GM23338 (cell line): Measurements from ENCODE around the gene SMIM5. TPM values are rescaled to one million over a fixed set of nuclear protein-coding genes. Genes with fewer than 3 reads are reported as not detected.

Experiments
- ATAC-seq: fragments of 200-7000 bp; cut with Tn5 transposase; 3 replicates; pipeline ENCODE4 v1.9.1; 2020
- DNase-seq: peaks from one replicate; pipeline ENCODE4 v3.0.0-alpha.2; 2015; ENCODE audit warnings: low spot score
- H2AFZ ChIP-seq: fragments of 200-600 bp; sonication (generic); 2 replicates; pipeline ENCODE4 v1.8.0; 2016; ENCODE audit warnings: antibody characterized with exemption, mild to moderate bottlenecking, moderate library complexity
- H3F3A ChIP-seq: fragments of 200-600 bp; sonication (generic); replicated peaks from 2 replicates; pipeline ENCODE4 v1.8.0; 2017; ENCODE audit warnings: antibody characterized with exemption, mixed run types, low read depth
- H3K27ac ChIP-seq: fragments of 200-600 bp; sonication (generic); 2 replicates; pipeline ENCODE4 v1.6.1; 2016; ENCODE audit warnings: low read depth
- H3K27me3 ChIP-seq: fragments of 200-600 bp; sonication (generic); 2 replicates; pipeline ENCODE4 v1.8.0; 2016; ENCODE audit warnings: mild to moderate bottlenecking, mixed run types, moderate library complexity; ENCODE audit not compliant: insufficient read depth
- H3K36me3 ChIP-seq: fragments of 200-600 bp; sonication (generic); 2 replicates; pipeline ENCODE4 v1.8.0; 2016; ENCODE audit warnings: mild to moderate bottlenecking; ENCODE audit not compliant: insufficient read depth
- H3K4me1 ChIP-seq: fragments of 200-600 bp; sonication (generic); 2 replicates; pipeline ENCODE4 v1.8.0; 2016; ENCODE audit warnings: mild to moderate bottlenecking, moderate library complexity; ENCODE audit not compliant: insufficient read depth
- H3K4me2 ChIP-seq: fragments of 200-600 bp; sonication (generic); 2 replicates; pipeline ENCODE4 v1.7.1; 2017; ENCODE audit warnings: mixed run types
- H3K4me3 ChIP-seq: fragments of 200-600 bp; sonication (generic); 2 replicates; pipeline ENCODE4 v1.6.1; 2016; ENCODE audit warnings: mixed run types
- H3K79me2 ChIP-seq: fragments of 200-600 bp; sonication (generic); replicated peaks from 2 replicates; pipeline ENCODE4 v1.8.0; 2017; ENCODE audit warnings: mild to moderate bottlenecking; ENCODE audit not compliant: insufficient read depth
- H3K9me2 ChIP-seq: fragments of 200-600 bp; sonication (generic); 2 replicates; pipeline ENCODE4 v1.8.0; 2017; ENCODE audit not compliant: insufficient read depth
- H4K20me1 ChIP-seq: fragments of 200-600 bp; sonication (generic); replicated peaks from 2 replicates; pipeline ENCODE4 v1.8.0; 2017; ENCODE audit warnings: mild to moderate bottlenecking; ENCODE audit not compliant: insufficient read depth
- H3K27ac Mint-ChIP-seq: 2 replicates; pipeline ENCODE4 v1.8.0; 2020; ENCODE audit warnings: inconsistent platforms, mild to moderate bottlenecking, moderate library complexity, mixed read lengths
- H3K27me3 Mint-ChIP-seq: 3 replicates; pipeline ENCODE4 v1.8.0; 2022; ENCODE audit warnings: low read depth, mild to moderate bottlenecking, moderate library complexity, mixed read lengths, inconsistent platforms; ENCODE audit not compliant: insufficient read depth, poor library complexity
- H3K36me3 Mint-ChIP-seq: 3 replicates; pipeline ENCODE4 v1.8.0; 2021; ENCODE audit warnings: low read depth, mild to moderate bottlenecking, inconsistent platforms, moderate library complexity, mixed read lengths
- H3K4me1 Mint-ChIP-seq: 3 replicates; pipeline ENCODE4 v1.8.0; 2020; ENCODE audit warnings: mild to moderate bottlenecking, inconsistent platforms, mixed read lengths
- H3K4me3 Mint-ChIP-seq: 3 replicates; pipeline ENCODE4 v1.8.0; 2021; ENCODE audit warnings: moderate library complexity, mild to moderate bottlenecking, inconsistent platforms, mixed read lengths
- H3K9me3 Mint-ChIP-seq: 3 replicates; pipeline ENCODE4 v1.8.0; 2020; ENCODE audit warnings: moderate library complexity, mild to moderate bottlenecking, inconsistent platforms, mixed read lengths
- CREB1 ChIP-seq: fragments of 250-450 bp; sonication (Bioruptor Pico); IDR thresholded peaks from 2 replicates; pipeline ENCODE4 v1.5.0; 2020; ENCODE audit warnings: low read depth, mild to moderate bottlenecking, moderate library complexity
- CTCF ChIP-seq, 2 experiments: fragments of 200-600 bp in 1 of 2; sonication (generic) in 1 of 2; conservative IDR thresholded peaks; 2 replicates each; pipeline versions ENCODE4 v1.5.1 to v1.6.1; 2016 to 2017; ENCODE audit warnings: antibody characterized with exemption in 2 of 2, low read depth in 2 of 2, mild to moderate bottlenecking in 2 of 2, moderate library complexity in 1 of 2
- ETS1 ChIP-seq: IDR thresholded peaks from 2 replicates; pipeline ENCODE4 v1.6.1; 2016; ENCODE audit warnings: antibody characterized with exemption
- EZH2 ChIP-seq: fragments of 200-600 bp; sonication (generic); IDR thresholded peaks from one replicate; pipeline ENCODE4 v1.8.0; 2017; ENCODE audit warnings: antibody characterized with exemption, mild to moderate bottlenecking, low read depth; ENCODE audit not compliant: unreplicated experiment
- EZH2phosphoT487 ChIP-seq: fragments of 200-600 bp; sonication (generic); IDR thresholded peaks from one replicate; pipeline ENCODE4 v1.8.1; 2018; ENCODE audit warnings: antibody characterized with exemption; ENCODE audit not compliant: unreplicated experiment
- JUNB ChIP-seq: IDR thresholded peaks from one replicate; pipeline ENCODE4 v1.6.1; 2016; ENCODE audit warnings: antibody characterized with exemption; ENCODE audit not compliant: unreplicated experiment
- NANOG ChIP-seq: IDR thresholded peaks from 2 replicates; pipeline ENCODE4 v1.6.1; 2016; ENCODE audit warnings: antibody characterized with exemption, borderline replicate concordance
- POLR2AphosphoS5 ChIP-seq: IDR thresholded peaks from 2 replicates; pipeline ENCODE4 v1.6.1; 2016; ENCODE audit warnings: antibody characterized with exemption, low read depth
- REST ChIP-seq: IDR thresholded peaks from one replicate; pipeline ENCODE4 v1.6.1; 2018; ENCODE audit warnings: antibody characterized with exemption; ENCODE audit not compliant: unreplicated experiment
- STAT1 ChIP-seq: IDR thresholded peaks from one replicate; pipeline ENCODE4 v1.6.1; 2016; ENCODE audit warnings: antibody characterized with exemption; ENCODE audit not compliant: unreplicated experiment
- ZNF114 ChIP-seq: fragments of 250-450 bp; sonication (Bioruptor Pico); IDR thresholded peaks from 2 replicates; pipeline ENCODE4 v1.5.0; 2020; ENCODE audit warnings: mild to moderate bottlenecking, moderate library complexity
- ZNF331 ChIP-seq: fragments of 250-450 bp; sonication (Bioruptor Pico); IDR thresholded peaks from 2 replicates; pipeline ENCODE4 v1.5.0; 2020; ENCODE audit warnings: low read depth, mild to moderate bottlenecking, moderate library complexity
- ZNF462 ChIP-seq: fragments of 250-450 bp; sonication (Bioruptor Pico); IDR thresholded peaks from 2 replicates; pipeline ENCODE4 v1.5.0; 2020; ENCODE audit warnings: mild to moderate bottlenecking, moderate library complexity
- polyA plus RNA-seq: library from polyadenylated mRNA; unstranded; fragments of >200 nt; fragmentation: Nextera tagmentation; extraction: Ambion mirVana; gene quantifications from 2 replicates; pipeline ENCODE4 v1.2.1, GENCODE V29; 2016
- total RNA-seq: library from RNA; depleted of rRNA; stranded (reverse); fragments of >200 nt; shearing (Covaris generic); gene quantifications from 2 replicates; pipeline ENCODE4 v1.2.3, GENCODE V29; 2014

Gene SMIM5
- total and polyA plus RNA-seq, 2 experiments from 2014 or later: 0.16 TPM; not detected in 1

- DNase-seq (no peak), ATAC-seq (no peak)
- Mint-ChIP-seq H3K27ac (no peak overlapping the region), H3K4me1 (no peaks in the 10 kb centered on the region), H3K36me3 (no peaks in the 10 kb centered on the region), H3K27me3 (peaks cover 5% of the 10 kb centered on the region), H3K4me3 (no peak overlapping the region), H3K9me3 (no peaks in the 10 kb centered on the region)
- no peaks in the 10 kb centered on the region for H3F3A ChIP-seq
- H3K4me1 ChIP-seq: no peaks in the 10 kb centered on the region
- H4K20me1 ChIP-seq: no peaks in the 10 kb centered on the region
- no peak overlapping the region for H3K4me2 ChIP-seq
- TF ChIP-seq ZNF114: no peak
- TF ChIP-seq POLR2AphosphoS5: no peak
- TF ChIP-seq EZH2phosphoT487: no peak
- no peak for TF ChIP-seq NANOG
- TF ChIP-seq ZNF462 (CRISPR knock-in tag): no peak
- TF ChIP-seq EZH2: no peak
- no peak for TF ChIP-seq CTCF (conservative IDR thresholded peaks at IDR 0.05; ENCODE audit: low read depth in 2 of 2)
- no peak for TF ChIP-seq ETS1
- no peak for TF ChIP-seq STAT1
- no peak for TF ChIP-seq JUNB
- TF ChIP-seq ZNF331 (CRISPR knock-in tag): no peak
- TF ChIP-seq CREB1: no peak
- no peak for TF ChIP-seq REST
- H3K9me2 ChIP-seq: no peaks in the 10 kb centered on the region
- H3K79me2 ChIP-seq: no peaks in the 10 kb centered on the region
- no peaks in the 10 kb centered on the region for H3K36me3 ChIP-seq
- H3K27ac ChIP-seq: no peak overlapping the region
- no peak overlapping the region for H3K4me3 ChIP-seq
- no peak overlapping the region for H2AFZ ChIP-seq
- H3K27me3 ChIP-seq: no peaks in the 10 kb centered on the region
Observed at GRCh38 chr17:75611851-75612429, 21.3 kb upstream of the SMIM5 start.
